Measurements from ENCODE around the gene DOCK2.
"Not testable (repeated sequence)": the region's sequence is repeated elsewhere in the genome, so short reads cannot be mapped to it uniquely, and the experiment has no call there.

DOCK2 gene

DNA sequence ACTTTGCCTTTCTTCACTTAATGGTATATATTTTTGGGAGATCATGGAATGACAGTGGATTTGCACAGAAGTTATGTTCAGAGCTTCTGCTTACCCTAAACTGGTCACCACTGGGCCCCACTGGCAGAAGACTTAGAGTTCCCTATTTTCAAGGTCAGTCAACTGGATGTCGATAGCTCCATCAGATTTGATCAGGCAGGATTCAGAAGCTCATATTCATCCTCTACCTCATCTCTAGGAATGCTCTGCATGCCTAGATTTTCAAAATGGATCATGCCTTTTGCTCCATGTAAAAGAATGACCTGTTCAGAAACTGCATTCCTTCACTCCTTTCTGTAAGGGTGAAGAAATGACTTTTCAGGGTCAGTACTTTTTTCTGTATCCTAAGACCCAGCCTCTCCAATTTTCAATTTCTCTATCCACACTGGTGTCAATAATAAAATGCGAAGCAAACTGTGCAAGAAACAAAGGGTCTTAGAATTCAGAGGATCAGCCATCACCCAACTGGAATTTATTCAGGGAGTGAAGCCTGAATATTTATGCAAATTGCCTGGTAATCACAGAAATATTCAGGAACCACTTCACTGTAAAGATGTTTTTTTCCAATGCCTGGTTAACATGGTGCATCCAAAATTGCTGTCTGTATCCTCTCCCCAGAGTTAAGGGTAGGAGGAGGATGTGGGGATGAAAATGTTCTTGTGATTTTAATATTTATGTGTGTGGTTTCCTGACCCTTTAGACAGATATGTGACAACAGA lies 125.4 kb downstream of the DOCK2 start:
- in situ Hi-C loops (cut with MboI; ENCODE audit: low sequenced_read_pairs, unreplicated experiment): no loop called here
- DNase-seq (ENCODE audit: low spot score): no peak
- TF ChIP-seq, protein P1, sequence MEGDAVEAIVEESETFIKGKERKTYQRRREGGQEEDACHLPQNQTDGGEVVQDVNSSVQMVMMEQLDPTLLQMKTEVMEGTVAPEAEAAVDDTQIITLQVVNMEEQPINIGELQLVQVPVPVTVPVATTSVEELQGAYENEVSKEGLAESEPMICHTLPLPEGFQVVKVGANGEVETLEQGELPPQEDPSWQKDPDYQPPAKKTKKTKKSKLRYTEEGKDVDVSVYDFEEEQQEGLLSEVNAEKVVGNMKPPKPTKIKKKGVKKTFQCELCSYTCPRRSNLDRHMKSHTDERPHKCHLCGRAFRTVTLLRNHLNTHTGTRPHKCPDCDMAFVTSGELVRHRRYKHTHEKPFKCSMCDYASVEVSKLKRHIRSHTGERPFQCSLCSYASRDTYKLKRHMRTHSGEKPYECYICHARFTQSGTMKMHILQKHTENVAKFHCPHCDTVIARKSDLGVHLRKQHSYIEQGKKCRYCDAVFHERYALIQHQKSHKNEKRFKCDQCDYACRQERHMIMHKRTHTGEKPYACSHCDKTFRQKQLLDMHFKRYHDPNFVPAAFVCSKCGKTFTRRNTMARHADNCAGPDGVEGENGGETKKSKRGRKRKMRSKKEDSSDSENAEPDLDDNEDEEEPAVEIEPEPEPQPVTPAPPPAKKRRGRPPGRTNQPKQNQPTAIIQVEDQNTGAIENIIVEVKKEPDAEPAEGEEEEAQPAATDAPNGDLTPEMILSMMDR (IDR thresholded peaks at IDR 0.05; ENCODE audit: borderline replicate concordance, control extremely low read depth, extremely low read depth, insufficient read depth, missing control alignments): no peak

DNA sequence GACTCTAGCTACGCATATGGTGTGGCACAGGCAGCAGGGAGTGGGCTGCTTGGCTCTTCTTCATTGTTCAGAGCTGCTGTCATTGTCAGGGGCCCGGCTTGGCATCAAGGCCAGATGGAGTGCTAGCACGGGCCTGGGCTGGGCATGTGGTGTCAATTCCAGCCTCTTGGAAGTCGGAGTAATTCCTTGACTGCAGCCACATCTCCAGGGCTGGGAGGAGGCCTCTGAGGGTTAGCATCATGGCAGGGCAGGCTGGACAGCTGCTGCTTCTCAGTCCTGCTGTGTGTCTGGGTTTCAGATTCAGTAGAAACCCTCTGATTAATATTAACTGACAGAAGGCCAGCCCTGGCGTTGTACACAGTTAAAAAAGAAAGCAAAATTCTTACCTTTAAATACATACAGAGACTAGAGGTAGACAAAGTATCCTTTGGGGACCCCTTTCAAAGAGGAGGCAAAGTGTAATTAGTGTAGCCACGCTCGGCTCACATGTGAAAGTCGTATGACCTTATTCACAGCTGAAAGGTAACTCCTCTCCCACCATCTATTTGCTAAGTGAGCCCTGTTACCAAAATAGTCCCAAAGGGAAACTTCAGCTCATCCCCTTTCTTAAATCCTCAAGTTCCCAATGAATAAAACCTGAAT lies 126.4 kb downstream of the DOCK2 start:
- in situ Hi-C loops (cut with MboI; ENCODE audit: low sequenced_read_pairs, unreplicated experiment): no loop called here
- DNase-seq (ENCODE audit: low spot score): no peak
- TF ChIP-seq, protein P1 (IDR thresholded peaks at IDR 0.05; ENCODE audit: borderline replicate concordance, control extremely low read depth, extremely low read depth, insufficient read depth, missing control alignments): no peak

DNA sequence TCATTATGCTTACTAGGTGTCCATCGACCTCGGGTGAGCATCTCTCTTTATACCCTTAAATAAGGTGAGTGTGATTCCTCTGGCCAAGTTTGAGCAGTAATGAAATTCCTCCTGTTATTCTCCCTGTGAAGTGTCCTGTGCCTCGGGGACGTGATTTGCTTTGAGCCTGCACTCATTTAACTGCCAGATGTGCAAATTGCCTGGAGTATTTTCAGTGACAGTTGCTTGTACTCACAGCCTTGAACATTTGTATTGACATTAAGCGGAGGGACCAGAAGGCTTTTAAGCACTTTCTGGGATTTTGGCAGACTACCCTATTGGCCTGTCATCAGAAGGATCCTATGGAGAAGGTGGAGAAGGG lies 126.9 kb downstream of the DOCK2 start:
- TF ChIP-seq, protein P1 (IDR thresholded peaks at IDR 0.05; ENCODE audit: borderline replicate concordance, control extremely low read depth, extremely low read depth, insufficient read depth, missing control alignments): no peak
- in situ Hi-C loops (cut with MboI; ENCODE audit: low sequenced_read_pairs, unreplicated experiment): no loop called here
- DNase-seq (ENCODE audit: low spot score): no peak

DNA sequence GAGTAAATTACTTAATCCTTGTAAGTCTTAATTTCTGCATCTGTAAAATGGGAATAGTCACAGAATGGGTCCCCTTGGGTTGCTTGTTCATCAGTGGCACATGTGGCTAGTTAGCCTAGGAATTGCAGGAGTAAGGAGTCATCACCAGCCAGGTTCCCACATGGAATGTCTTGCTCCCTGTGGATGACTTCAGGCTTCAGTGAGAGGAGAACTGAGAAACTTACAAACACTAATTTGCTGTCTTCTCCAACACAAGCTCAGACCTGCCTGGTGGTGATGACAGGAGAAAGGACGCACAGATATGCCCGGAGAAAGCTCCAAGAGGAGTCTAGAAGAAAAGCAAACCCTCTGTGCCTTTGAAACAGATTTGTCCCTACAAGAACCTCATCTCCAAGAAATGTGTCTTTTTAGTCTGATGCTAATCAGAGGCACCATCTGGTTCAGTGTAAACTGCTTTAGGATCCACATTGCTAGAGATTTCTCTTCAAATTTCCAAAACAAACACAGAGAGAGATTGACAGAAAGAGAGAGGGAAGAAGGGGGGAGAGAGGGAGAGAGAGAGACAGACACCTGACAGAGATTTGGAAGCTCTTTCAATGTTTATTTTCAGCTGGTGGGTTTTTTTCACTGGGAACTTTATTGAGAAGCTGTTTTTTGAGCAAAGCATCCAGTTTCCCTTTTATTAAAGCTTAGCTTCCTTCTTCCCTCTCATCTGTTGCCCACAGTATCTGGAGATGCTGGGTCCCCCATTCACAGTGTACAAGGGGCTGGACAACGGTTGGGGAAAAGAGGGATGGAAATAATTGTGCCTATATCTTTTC lies 128.3 kb downstream of the DOCK2 start:
- in situ Hi-C loops (cut with MboI; ENCODE audit: low sequenced_read_pairs, unreplicated experiment): no loop called here
- DNase-seq (ENCODE audit: low spot score): no peak
- TF ChIP-seq, protein P1 (IDR thresholded peaks at IDR 0.05; ENCODE audit: borderline replicate concordance, control extremely low read depth, extremely low read depth, insufficient read depth, missing control alignments): no peak

DNA sequence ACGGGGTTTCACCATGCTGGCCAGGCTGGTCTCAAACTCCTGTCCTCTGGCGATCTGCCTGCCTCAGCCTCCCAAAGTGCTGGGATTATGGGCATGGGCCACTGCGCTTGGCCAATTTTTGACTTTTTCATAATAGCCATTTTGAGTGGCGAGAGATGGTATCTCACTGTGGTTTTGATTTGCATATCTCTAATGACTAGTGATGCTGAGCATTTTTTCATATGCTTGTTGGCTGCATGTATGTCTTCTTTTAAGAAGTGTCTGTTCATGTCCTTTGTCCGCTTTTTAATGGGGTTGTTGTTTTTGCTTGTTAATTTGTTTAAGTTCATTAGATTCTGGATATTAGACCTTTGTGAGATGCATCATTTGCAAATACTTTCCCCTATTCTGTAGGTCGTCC lies 129.9 kb downstream of the DOCK2 start:
- in situ Hi-C loops (cut with MboI; ENCODE audit: low sequenced_read_pairs, unreplicated experiment); DNase-seq (ENCODE audit: low spot score): not testable (repeated sequence)

DNA sequence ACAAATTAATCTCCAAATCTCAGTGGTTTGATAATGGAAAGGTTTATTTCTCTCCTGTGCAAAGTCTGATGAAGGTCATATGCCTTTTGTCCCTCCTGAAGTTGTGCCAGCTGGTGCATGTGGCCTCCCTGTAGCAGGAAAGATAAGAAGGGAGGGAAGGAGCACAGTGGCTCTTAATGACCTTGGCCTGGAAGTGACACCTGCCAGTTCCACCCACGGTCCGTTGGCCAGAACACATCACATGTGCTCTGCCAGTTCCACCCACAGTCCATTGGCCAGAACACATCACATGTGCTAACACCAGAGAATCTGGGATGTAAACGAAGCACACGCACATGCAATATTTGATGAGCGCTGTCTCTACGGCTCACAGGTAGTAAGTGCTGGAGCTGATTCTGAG lies 130.9 kb downstream of the DOCK2 start:
- no peak for DNase-seq (ENCODE audit: low spot score)
- TF ChIP-seq, protein P1 (IDR thresholded peaks at IDR 0.05; ENCODE audit: borderline replicate concordance, control extremely low read depth, extremely low read depth, insufficient read depth, missing control alignments): no peak
- in situ Hi-C loops (cut with MboI; ENCODE audit: low sequenced_read_pairs, unreplicated experiment): no loop called here

DNA sequence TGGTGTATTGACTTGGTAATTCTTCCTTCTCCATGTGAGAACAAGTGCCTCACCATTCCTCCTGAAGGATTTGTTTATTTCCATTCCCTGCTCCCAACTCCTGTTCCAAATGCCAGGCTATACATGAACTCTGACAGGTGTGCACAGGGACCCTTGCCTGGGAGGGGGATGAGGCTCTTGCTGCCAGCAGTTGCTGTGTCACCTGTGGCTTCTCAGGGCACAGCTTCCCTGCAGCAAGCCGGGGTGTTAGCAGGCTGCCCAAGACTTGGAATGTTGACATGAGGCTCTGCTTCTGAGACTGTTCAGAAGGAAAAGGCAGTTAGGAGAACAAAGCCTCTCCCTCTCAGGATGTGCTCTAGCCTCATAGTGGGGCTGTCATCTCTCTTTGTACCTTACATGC lies 131.3 kb downstream of the DOCK2 start:
- in situ Hi-C loops (cut with MboI; ENCODE audit: low sequenced_read_pairs, unreplicated experiment): no loop called here
- DNase-seq (ENCODE audit: low spot score): no peak
- TF ChIP-seq, protein P1 (IDR thresholded peaks at IDR 0.05; ENCODE audit: borderline replicate concordance, control extremely low read depth, extremely low read depth, insufficient read depth, missing control alignments): no peak

All from GM13976 (cell line).